HepG2 (cell line): ENCODE results near the gene TF. TPM values are rescaled to one million over a fixed set of nuclear protein-coding genes. Genes with fewer than 3 reads are reported as not detected.

ENCODE experiments used
- CREBL2 ChIP-seq: sonication (generic); formaldehyde crosslinking; IDR thresholded peaks from 2 replicates; pipeline ENCODE4 v1.8.1; 2023; ENCODE audit warnings: missing genetic modification reagents, mild to moderate bottlenecking, borderline replicate concordance
- EED ChIP-seq: sonication (generic); formaldehyde crosslinking; IDR thresholded peaks from 2 replicates; pipeline ENCODE4 v1.5.0; 2020; ENCODE audit warnings: mild to moderate bottlenecking, missing genetic modification reagents
- IKZF5 ChIP-seq: IDR thresholded peaks from 2 replicates; pipeline ENCODE4 v1.6.1; 2018; ENCODE audit warnings: missing genetic modification reagents, mild to moderate bottlenecking, missing compliant biosample characterization
- MAF1 ChIP-seq: sonication (generic); formaldehyde crosslinking; IDR thresholded peaks from 2 replicates; pipeline ENCODE4 v1.5.0; 2020; ENCODE audit warnings: missing genetic modification reagents, borderline replicate concordance
- PHF20 ChIP-seq: sonication (generic); formaldehyde crosslinking; IDR thresholded peaks from 2 replicates; pipeline ENCODE4 v1.5.0; 2020; ENCODE audit warnings: mild to moderate bottlenecking, missing genetic modification reagents
- PRDM10 ChIP-seq: sonication (generic); formaldehyde crosslinking; IDR thresholded peaks from 2 replicates; pipeline ENCODE4 v1.4.0; 2020; ENCODE audit warnings: low read depth, missing genetic modification reagents
- RORA ChIP-seq: sonication (generic); formaldehyde crosslinking; IDR thresholded peaks from 2 replicates; pipeline ENCODE4 v1.5.0; 2020; ENCODE audit warnings: mild to moderate bottlenecking, missing genetic modification reagents, moderate library complexity
- SMAD9 ChIP-seq: sonication (generic); formaldehyde crosslinking; IDR thresholded peaks from 2 replicates; pipeline ENCODE4 v1.5.1; 2020; ENCODE audit warnings: mild to moderate bottlenecking, missing genetic modification reagents
- THYN1 ChIP-seq: sonication (generic); formaldehyde crosslinking; IDR thresholded peaks from 2 replicates; pipeline ENCODE4 v1.8.1; 2023; ENCODE audit warnings: low read depth, mild to moderate bottlenecking, moderate library complexity, missing genetic modification reagents, borderline replicate concordance
- U2AF1 ChIP-seq: fragments of 200-400 bp; formaldehyde crosslinking; optimal IDR thresholded peaks from 2 replicates; pipeline ENCODE3; 2017; ENCODE audit warnings: mild to moderate bottlenecking, low read depth, low read length
- ZBTB7B ChIP-seq: sonication (generic); formaldehyde crosslinking; IDR thresholded peaks from 2 replicates; pipeline ENCODE4 v1.4.0; 2020; ENCODE audit warnings: missing genetic modification reagents
- ZNF253 ChIP-seq: sonication (generic); formaldehyde crosslinking; IDR thresholded peaks from 2 replicates; pipeline ENCODE4 v1.8.0; 2022; ENCODE audit warnings: mild to moderate bottlenecking, missing genetic modification reagents, borderline replicate concordance
- ZNF318 ChIP-seq: sonication (generic); formaldehyde crosslinking; IDR thresholded peaks from 2 replicates; pipeline ENCODE4 v1.4.0; 2020; ENCODE audit warnings: mild to moderate bottlenecking, missing genetic modification reagents
- ZNF414 ChIP-seq: sonication (generic); formaldehyde crosslinking; IDR thresholded peaks from 2 replicates; pipeline ENCODE4 v1.5.0; 2020; ENCODE audit warnings: missing genetic modification reagents
- ZNF530 ChIP-seq: sonication (generic); formaldehyde crosslinking; IDR thresholded peaks from 2 replicates; pipeline ENCODE4 v1.5.0; 2020; ENCODE audit warnings: low read depth, mild to moderate bottlenecking, missing genetic modification reagents
- ZNF766 ChIP-seq: sonication (generic); formaldehyde crosslinking; IDR thresholded peaks from 2 replicates; pipeline ENCODE4 v1.5.0; 2020; ENCODE audit warnings: missing genetic modification reagents, borderline replicate concordance
- polyA plus RNA-seq, 8 experiments: library from polyadenylated mRNA; depleted of rRNA in 3 of 8; stranded (reverse) in 7 of 8; unstranded in 1 of 8; fragments of >200 nt; fragmentation: Illumina TruSeq in 4 of 8; extraction: Trizol in 4 of 8; gene quantifications; 2 replicates each; pipeline versions ENCODE4 v1.2.1 to v1.2.3, GENCODE V29; 2011 to 2016; ENCODE audit warnings: low read depth in 4 of 8, missing spikeins in 1 of 8, mixed read lengths in 1 of 8; ENCODE audit not compliant: insufficient read depth in 1 of 8
- total RNA-seq, 5 experiments: library from RNA; depleted of rRNA; stranded (reverse); fragments of >200 nt; fragmentation: Illumina TruSeq; extraction: Trizol; gene quantifications; 2 replicates each; pipeline ENCODE4 v1.2.3, GENCODE V29; 2016; ENCODE audit warnings: low read depth in 1 of 5

The TF gene
- total and polyA plus RNA-seq, 2 of the 13 experiments (the other 11 are each of a cell fraction or from before 2014, with no cell fraction given) = 10,074 to 11,821 TPM

GRCh38 chr3:133730993-133731392 lies 15.2 kb upstream of the TF start (continued):
- TF ChIP-seq ZNF318 = no peak
- TF ChIP-seq ZBTB7B (CRISPR knock-in tag) = no peak
- no peak for TF ChIP-seq U2AF1
- TF ChIP-seq PHF20 (CRISPR knock-in tag) = no peak
- no peak for TF ChIP-seq SMAD9 (CRISPR knock-in tag)
- TF ChIP-seq RORA (CRISPR knock-in tag) = 0 out of 2 replicates have a peak, but pooled peaks have one; percentile 46
- no peak for TF ChIP-seq ZNF766 (CRISPR knock-in tag)
- TF ChIP-seq CREBL2 (CRISPR knock-in tag) = no peak
- no peak for TF ChIP-seq ZNF253 (CRISPR knock-in tag)
- no peak for TF ChIP-seq MAF1 (CRISPR knock-in tag)
- no peak for TF ChIP-seq THYN1 (CRISPR knock-in tag)
- no peak for TF ChIP-seq PRDM10
- no peak for TF ChIP-seq EED (CRISPR knock-in tag)
- peak; percentile 67; the same call in 1 of the 2 replicates for TF ChIP-seq IKZF5 (CRISPR knock-in tag)
- TF ChIP-seq ZNF530 (CRISPR knock-in tag) = no peak
- no peak for TF ChIP-seq ZNF414 (CRISPR knock-in tag)
